ENCODE measurements around the gene TPPP2. TPM values are rescaled to one million over a fixed set of nuclear protein-coding genes. Genes with fewer than 3 reads are reported as not detected.
A peak's percentile ranks its signal among the peaks of the same experiment; 100 is the strongest.
"Not testable (repeated sequence)": the region's sequence is repeated elsewhere in the genome, so short reads cannot be mapped to it uniquely, and the experiment has no call there.

The TPPP2 gene
- total RNA-seq, 2 donors from 2014 or later = not detected

- Mint-ChIP-seq H3K4me3 (no peak overlapping the region), H3K27ac (peak overlapping the region; percentile 41), H3K36me3 (ENCODE audit: low read depth) (no peaks in the 10 kb centered on the region), H3K9me3 (no peaks in the 10 kb centered on the region), H3K4me1 (peaks cover 6% of the 10 kb centered on the region), H3K27me3 (no peaks in the 10 kb centered on the region)
- peak; percentile 43 for ATAC-seq (replicated peaks)
These were observed 9.8 kb downstream of the TPPP2 start for GRCh38 chr14:21039585-21040369.

GRCh38 chr14:21040370-21040925 lies 10.4 kb downstream of the TPPP2 start:
- Mint-ChIP-seq H3K4me3 (no peak overlapping the region), H3K27ac (peak overlapping the region; percentile 15), H3K36me3 (ENCODE audit: low read depth) (no peaks in the 10 kb centered on the region), H3K27me3 (no peaks in the 10 kb centered on the region), H3K9me3 (no peaks in the 10 kb centered on the region), H3K4me1 (peaks cover 12% of the 10 kb centered on the region)
- no peak for ATAC-seq (replicated peaks)

DNA sequence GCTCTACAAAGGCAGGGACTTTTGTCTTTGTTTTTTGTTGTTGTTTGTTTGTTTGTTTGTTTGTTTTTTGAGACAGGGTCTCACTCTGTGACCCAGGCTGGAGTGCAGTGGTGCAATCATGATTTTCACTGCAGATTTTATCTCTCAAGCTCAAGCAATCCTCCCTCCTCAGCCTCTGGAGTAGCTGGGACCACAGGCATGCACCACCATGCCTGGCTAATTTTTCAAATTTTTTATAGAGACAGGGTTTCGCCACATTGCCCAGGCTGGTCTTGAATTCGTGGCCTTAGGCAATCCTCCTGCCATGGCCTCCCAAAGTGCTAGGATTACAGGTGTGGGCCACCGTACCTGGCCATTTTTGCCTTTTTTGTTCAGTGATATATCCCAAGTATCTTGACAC lies 10.9 kb downstream of the TPPP2 start:
- H3K4me1 Mint-ChIP-seq = peaks cover 12% of the 10 kb centered on the region
- not testable (repeated sequence) for H3K36me3 Mint-ChIP-seq (ENCODE audit: low read depth); H3K9me3 Mint-ChIP-seq; H3K4me3 Mint-ChIP-seq; H3K27me3 Mint-ChIP-seq; ATAC-seq (replicated peaks)
- peak overlapping the region; percentile 15 for H3K27ac Mint-ChIP-seq

- no peak within 1 kb of the TSS for H3K4me3 Mint-ChIP-seq
- no peak within 1 kb of the TSS for H3K27ac Mint-ChIP-seq
- no peaks in the 10 kb centered on the region for H3K36me3 Mint-ChIP-seq (ENCODE audit: low read depth)
- no peaks in the 10 kb centered on the region for H3K27me3 Mint-ChIP-seq
- H3K4me1 Mint-ChIP-seq = peaks cover 12% of the 10 kb centered on the region
- H3K9me3 Mint-ChIP-seq = no peaks in the 10 kb centered on the region
- peak; percentile 49 for ATAC-seq (replicated peaks)
These were observed 11.8 kb downstream of the TPPP2 start, which contains the start of gene RNASE7 for GRCh38 chr14:21041676-21042433. TSS of gene RNASE7 (plus strand) at chr14:21042362. CDS start at chr14:21042993, 631 bp downstream.

GRCh38 chr14:21042918-21043317 lies 12.9 kb downstream of the TPPP2 start:
- Mint-ChIP-seq H3K36me3 (ENCODE audit: low read depth) (no peaks in the 10 kb centered on the region), H3K4me1 (peaks cover 12% of the 10 kb centered on the region), H3K9me3 (no peaks in the 10 kb centered on the region), H3K4me3 (no peak overlapping the region), H3K27ac (no peak overlapping the region), H3K27me3 (no peaks in the 10 kb centered on the region)
- no peak for ATAC-seq (replicated peaks)

DNA sequence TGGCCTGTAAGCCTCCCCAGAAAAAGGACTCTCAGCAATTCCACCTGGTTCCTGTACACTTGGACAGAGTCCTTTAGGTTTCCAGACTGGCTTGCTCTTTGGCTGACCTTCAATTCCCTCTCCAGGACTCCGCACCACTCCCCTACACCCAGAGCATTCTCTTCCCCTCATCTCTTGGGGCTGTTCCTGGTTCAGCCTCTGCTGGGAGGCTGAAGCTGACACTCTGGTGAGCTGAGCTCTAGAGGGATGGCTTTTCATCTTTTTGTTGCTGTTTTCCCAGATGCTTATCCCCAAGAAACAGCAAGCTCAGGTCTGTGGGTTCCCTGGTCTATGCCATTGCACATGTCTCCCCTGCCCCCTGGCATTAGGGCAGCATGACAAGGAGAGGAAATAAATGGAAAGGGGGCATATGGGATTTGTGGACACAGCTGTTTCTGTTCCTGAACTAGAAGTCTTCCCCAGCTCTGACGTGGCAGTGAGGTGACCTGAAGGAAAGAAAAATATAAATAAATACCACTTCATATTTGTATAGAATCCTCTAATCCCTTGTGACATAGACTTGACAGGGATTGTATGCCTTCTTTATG lies 13.5 kb downstream of the TPPP2 start:
- Mint-ChIP-seq H3K27ac (no peak overlapping the region), H3K4me3 (no peak overlapping the region), H3K27me3 (no peaks in the 10 kb centered on the region), H3K36me3 (ENCODE audit: low read depth) (no peaks in the 10 kb centered on the region), H3K4me1 (peaks cover 12% of the 10 kb centered on the region), H3K9me3 (no peaks in the 10 kb centered on the region)
- ATAC-seq (replicated peaks) = no peak

DNA sequence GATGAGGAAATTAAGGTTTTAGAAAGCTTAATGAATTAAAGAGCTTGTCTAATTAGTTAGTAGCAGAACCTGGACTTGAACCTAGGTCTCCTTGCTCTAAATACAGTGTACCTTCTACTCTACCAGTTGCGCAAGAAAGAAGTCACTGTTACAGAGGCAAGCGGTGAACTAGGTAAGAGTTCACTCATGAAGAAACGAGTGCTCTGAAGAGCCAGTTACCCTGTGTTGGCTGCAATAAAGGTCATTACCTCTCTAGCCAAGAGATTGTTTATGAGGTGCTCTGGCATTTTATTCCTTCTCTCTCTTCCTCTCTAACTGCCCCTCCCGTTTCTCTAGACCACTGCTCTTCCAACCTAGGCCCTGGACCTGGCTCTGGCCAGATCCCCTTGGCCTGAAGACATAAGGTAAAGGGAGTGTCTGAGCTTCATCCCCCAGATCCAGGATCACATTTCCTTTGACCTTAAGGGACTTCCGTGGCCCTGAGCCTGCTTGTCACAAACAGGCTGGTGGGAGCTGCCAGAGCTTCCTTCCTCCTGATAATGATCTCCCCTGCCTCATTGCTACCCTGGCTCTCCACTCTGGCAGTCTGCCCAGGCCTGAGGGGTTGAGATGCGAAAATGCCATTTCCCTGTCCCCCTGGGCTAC lies 14.1 kb downstream of the TPPP2 start:
- no peak for ATAC-seq (replicated peaks)
- Mint-ChIP-seq H3K27me3 (no peaks in the 10 kb centered on the region), H3K4me3 (no peak overlapping the region), H3K36me3 (ENCODE audit: low read depth) (no peaks in the 10 kb centered on the region), H3K27ac (peak overlapping the region; percentile 51), H3K9me3 (no peaks in the 10 kb centered on the region), H3K4me1 (peaks cover 12% of the 10 kb centered on the region)

DNA sequence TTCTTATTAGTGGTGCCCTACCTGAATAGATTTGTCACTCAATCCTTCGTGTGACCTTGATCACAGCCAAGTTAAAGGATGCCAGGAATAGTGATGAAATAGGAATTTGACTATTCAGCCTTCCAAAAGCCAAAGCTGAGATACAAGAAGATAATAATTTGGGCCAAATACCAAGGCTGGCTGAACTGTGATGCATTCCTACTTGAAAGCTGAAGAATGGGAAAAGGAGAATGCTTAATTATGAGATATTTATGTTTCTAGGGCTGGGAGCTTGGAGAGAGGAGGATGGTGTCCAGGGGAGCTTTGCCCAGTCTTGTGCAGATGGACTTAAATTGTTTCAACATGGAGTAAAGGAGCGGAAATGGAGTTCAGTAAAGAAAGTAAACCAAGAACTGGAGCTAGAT lies 17.4 kb downstream of the TPPP2 start:
- Mint-ChIP-seq H3K27ac (no peak overlapping the region), H3K36me3 (ENCODE audit: low read depth) (no peaks in the 10 kb centered on the region), H3K4me1 (peaks cover 12% of the 10 kb centered on the region), H3K27me3 (peaks cover 3% of the 10 kb centered on the region), H3K4me3 (no peak overlapping the region), H3K9me3 (no peaks in the 10 kb centered on the region)
- ATAC-seq (replicated peaks) = no peak

- peaks cover 12% of the 10 kb centered on the region for H3K4me1 Mint-ChIP-seq
- no peak overlapping the region for H3K4me3 Mint-ChIP-seq
- no peak overlapping the region for H3K27ac Mint-ChIP-seq
- H3K36me3 Mint-ChIP-seq (ENCODE audit: low read depth) = no peaks in the 10 kb centered on the region
- no peaks in the 10 kb centered on the region for H3K9me3 Mint-ChIP-seq
- H3K27me3 Mint-ChIP-seq = peaks cover 5% of the 10 kb centered on the region
- ATAC-seq (replicated peaks) = no peak
These were observed 18.6 kb downstream of the TPPP2 start for GRCh38 chr14:21048638-21049037.

DNA sequence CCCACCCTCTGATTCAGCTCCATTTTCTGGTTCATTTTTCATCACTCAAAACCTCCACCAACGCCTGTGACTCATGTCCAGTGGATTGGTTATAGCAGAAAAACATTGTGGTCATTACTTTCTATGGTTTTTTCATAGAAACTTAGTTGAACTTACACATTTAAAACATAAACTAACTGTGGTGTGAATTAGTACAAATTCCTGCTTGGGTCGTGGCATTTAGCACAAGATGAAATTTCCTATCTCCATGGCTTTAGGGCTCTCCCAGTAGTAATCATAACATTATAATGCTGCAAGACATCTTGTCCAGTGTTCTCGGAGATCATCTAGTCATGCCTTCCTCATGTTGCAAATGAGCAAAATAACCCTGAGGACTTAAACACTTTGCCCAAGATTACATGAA lies 19.3 kb downstream of the TPPP2 start:
- no peak overlapping the region for H3K27ac Mint-ChIP-seq
- no peak overlapping the region for H3K4me3 Mint-ChIP-seq
- no peaks in the 10 kb centered on the region for H3K36me3 Mint-ChIP-seq (ENCODE audit: low read depth)
- peak; percentile 72 for ATAC-seq (replicated peaks)
- peaks cover 10% of the 10 kb centered on the region for H3K4me1 Mint-ChIP-seq
- H3K27me3 Mint-ChIP-seq = peaks cover 5% of the 10 kb centered on the region
- no peaks in the 10 kb centered on the region for H3K9me3 Mint-ChIP-seq

DNA sequence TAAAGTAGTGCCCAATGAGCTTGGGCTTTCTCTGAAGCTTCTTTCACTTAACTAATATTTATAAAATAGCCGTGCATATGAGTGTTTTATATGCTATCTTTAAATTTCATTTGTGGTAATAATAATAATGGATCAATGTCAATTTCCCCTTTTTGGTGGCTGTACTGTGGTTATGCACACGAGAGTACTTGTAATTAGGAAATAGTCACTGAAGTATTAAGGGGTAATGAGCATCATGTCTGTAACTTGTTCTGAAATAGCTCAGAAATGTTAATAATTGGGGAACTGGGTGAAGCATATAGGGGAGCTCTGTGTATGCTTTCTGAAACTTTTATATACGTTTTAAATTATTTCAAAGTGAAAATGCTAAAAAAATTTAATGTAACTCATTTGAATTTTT lies 20.6 kb downstream of the TPPP2 start:
- Mint-ChIP-seq H3K27me3 (peaks cover 5% of the 10 kb centered on the region), H3K4me3 (no peak overlapping the region), H3K27ac (no peak overlapping the region), H3K36me3 (ENCODE audit: low read depth) (no peaks in the 10 kb centered on the region), H3K9me3 (no peaks in the 10 kb centered on the region), H3K4me1 (no peaks in the 10 kb centered on the region)
- no peak for ATAC-seq (replicated peaks)

DNA sequence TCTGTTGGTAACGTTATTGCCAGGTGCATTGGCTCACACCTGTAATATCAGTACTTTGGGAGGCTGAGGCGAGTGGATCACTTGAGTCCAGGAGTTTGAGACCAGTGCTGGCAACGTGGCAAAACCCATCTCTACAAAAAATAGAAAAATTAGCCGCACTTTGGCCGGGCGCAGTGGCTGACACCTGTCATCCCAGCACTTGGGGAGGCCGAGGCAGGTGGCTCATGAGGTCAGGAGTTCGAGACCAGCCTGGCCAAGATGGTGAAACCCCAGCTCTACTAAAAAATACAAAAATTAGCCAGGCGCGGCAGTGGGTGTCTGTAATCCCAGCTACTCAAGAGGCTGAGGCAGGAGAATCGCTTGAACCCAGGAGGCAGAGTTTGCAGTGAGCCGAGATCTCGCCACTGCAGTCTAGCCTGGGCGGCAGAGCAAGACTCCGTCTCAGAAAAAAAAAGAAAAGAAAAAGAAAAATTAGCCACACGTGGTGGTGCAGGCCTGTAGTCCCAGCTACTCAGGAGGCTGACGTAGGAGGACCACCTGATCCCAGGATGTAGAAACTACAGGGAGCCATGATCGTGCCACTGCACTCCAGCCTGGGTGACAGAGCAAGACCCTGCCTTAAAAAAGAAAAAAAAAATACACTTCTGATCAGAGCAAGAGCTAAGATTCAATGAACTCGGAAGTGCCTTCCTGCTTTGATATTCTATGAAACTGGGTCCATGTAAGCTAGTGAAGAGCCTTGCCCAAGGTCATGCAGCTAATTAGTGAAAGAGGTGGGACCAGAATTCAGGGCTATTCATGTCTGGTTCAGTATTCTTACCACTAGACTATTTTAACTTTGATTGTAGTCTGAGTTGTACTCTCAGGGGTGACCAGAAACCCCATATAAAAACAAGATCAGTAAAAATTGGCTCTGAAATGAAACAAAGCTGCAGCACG lies 23.4 kb downstream of the TPPP2 start:
- Mint-ChIP-seq H3K27me3 (peaks cover 5% of the 10 kb centered on the region), H3K4me1 (no peaks in the 10 kb centered on the region), H3K27ac (no peak overlapping the region), H3K36me3 (ENCODE audit: low read depth) (no peaks in the 10 kb centered on the region), H3K4me3 (no peak overlapping the region), H3K9me3 (no peaks in the 10 kb centered on the region)
- ATAC-seq (replicated peaks) = no peak

DNA sequence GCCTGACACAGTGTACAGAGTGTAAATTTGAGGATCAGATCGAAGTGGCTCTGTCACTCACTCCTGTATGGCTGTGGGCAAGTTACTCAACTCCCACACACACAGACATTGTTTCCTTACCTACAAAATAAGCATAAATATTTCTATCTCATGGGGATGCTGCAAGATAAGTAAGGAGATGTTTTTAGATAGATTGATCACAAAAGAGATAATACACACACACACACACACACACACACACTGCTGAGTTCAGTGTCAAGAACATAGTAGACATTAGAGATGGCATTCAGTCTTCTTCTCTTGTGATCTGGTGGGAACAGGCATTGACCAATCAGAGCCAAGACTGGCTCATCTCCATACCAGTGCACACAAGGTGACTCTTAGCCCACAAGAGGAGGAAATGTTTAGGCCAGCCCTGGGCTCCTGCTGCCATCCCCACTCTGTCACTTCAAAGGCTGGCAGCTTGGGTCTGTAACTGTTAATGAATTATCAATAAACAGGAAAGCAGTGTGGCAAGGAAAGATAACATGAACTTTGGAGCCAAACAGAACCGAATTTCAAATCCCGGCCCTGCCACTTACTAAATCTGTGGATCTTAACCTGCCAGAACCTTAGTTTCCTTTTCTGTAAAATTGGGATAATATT lies 24.2 kb downstream of the TPPP2 start:
- peak; percentile 76 for ATAC-seq (replicated peaks)
- no peaks in the 10 kb centered on the region for H3K4me1 Mint-ChIP-seq
- no peak overlapping the region for H3K27ac Mint-ChIP-seq
- peaks cover 5% of the 10 kb centered on the region for H3K27me3 Mint-ChIP-seq
- H3K9me3 Mint-ChIP-seq = no peaks in the 10 kb centered on the region
- H3K36me3 Mint-ChIP-seq (ENCODE audit: low read depth) = no peaks in the 10 kb centered on the region
- no peak overlapping the region for H3K4me3 Mint-ChIP-seq

Measured in activated T-helper 17 cell treated with anti-CD3 and anti-CD28 coated beads, Interleukin-2, amount 50 U/mL, for 72 hours (primary cell).